CD4-positive, CD25-positive, alpha-beta regulatory T cell (primary cell): ENCODE measurements around the gene SLC25A33. TPM values are rescaled to one million over a fixed set of nuclear protein-coding genes. Genes with fewer than 3 reads are reported as not detected.

Source experiments
- ATAC-seq, 2 donors: fragments of 150-1000 bp; cut with Tn5 transposase; one replicate each; pipeline ENCODE4 v1.10.0; 2021; ENCODE audit warnings: low read depth in 2 of 2, moderate number of reproducible peaks in 2 of 2, moderate library complexity in 1 of 2
- DNase-seq, 3 donors: peaks; one replicate each; pipeline versions ENCODE4 v3.0.0 to v3.0.0-alpha.2; 2012 to 2022; ENCODE audit warnings: mixed read lengths in 1 of 3
- H3K27ac ChIP-seq: one replicate; pipeline ENCODE4 v1.7.0; 2013; ENCODE audit warnings: mild to moderate bottlenecking, low read length; ENCODE audit not compliant: insufficient read depth, poor library complexity, severe bottlenecking
- H3K27me3 ChIP-seq: one replicate; pipeline ENCODE4 v1.7.0; 2013; ENCODE audit warnings: low read length; ENCODE audit not compliant: control insufficient read depth, insufficient read depth
- H3K36me3 ChIP-seq: one replicate; pipeline ENCODE4 v1.7.0; 2013; ENCODE audit warnings: mild to moderate bottlenecking, low read length, moderate library complexity; ENCODE audit not compliant: control insufficient read depth, insufficient read depth
- H3K4me1 ChIP-seq: 2 replicates; pipeline ENCODE4 v1.7.0; 2013; ENCODE audit warnings: mild to moderate bottlenecking, low read length; ENCODE audit not compliant: insufficient read depth, control insufficient read depth, poor library complexity, severe bottlenecking
- H3K4me3 ChIP-seq: one replicate; pipeline ENCODE4 v1.7.0; 2013; ENCODE audit warnings: low read depth, mild to moderate bottlenecking, low read length, moderate library complexity
- H3K9me3 ChIP-seq, 2 experiments: 1 replicate in 1 of 2; 2 replicates in 1 of 2; pipeline ENCODE4 v1.7.0; 2013; ENCODE audit warnings: low read length in 2 of 2, mild to moderate bottlenecking in 1 of 2, moderate library complexity in 1 of 2; ENCODE audit not compliant: control insufficient read depth in 2 of 2
- H3K27ac Mint-ChIP-seq, 3 donors: one replicate each; pipeline ENCODE4 v1.8.0; 2020 to 2022; ENCODE audit warnings: mild to moderate bottlenecking in 3 of 3, mixed read lengths in 3 of 3, moderate library complexity in 2 of 3
- H3K27me3 Mint-ChIP-seq: one replicate; pipeline ENCODE4 v1.8.0; 2022; ENCODE audit warnings: mild to moderate bottlenecking, mixed read lengths
- H3K36me3 Mint-ChIP-seq: one replicate; pipeline ENCODE4 v1.8.0; 2020; ENCODE audit warnings: mixed read lengths
- H3K4me1 Mint-ChIP-seq, 4 donors: one replicate each; pipeline ENCODE4 v1.8.0; 2020 to 2022; ENCODE audit warnings: mixed read lengths in 4 of 4, mild to moderate bottlenecking in 1 of 4
- H3K4me3 Mint-ChIP-seq, 4 donors: one replicate each; pipeline ENCODE4 v1.8.0; 2020 to 2022; ENCODE audit warnings: mild to moderate bottlenecking in 4 of 4, mixed read lengths in 4 of 4, moderate library complexity in 3 of 4
- H3K9me3 Mint-ChIP-seq, 7 donors: one replicate each; pipeline ENCODE4 v1.8.0; 2020 to 2022; ENCODE audit warnings: mixed read lengths in 7 of 7, mild to moderate bottlenecking in 3 of 7, moderate library complexity in 2 of 7
- polyA plus RNA-seq, 4 donors: library from polyadenylated mRNA; unstranded; fragments of 300-500 nt; fragmentation: Illumina TruSeq; gene quantifications; one replicate each; pipeline ENCODE4 v1.2.3, GENCODE V29; 2021
- total RNA-seq: library from RNA; stranded (reverse); gene quantifications from one replicate; pipeline ENCODE4 v1.2.3, GENCODE V29; 2022

Gene SLC25A33
- total RNA-seq: 4.5 TPM
- 1 to 10 TPM; 2.7 to 4.5 (median 3.5) TPM for polyA plus RNA-seq

- Mint-ChIP-seq H3K27ac (peak within 1 kb of the TSS; percentile 14 to 92 (median 89)), H3K27me3 (peaks cover 5% of the 10 kb centered on the region), H3K4me1 (peaks cover 16 to 33% (median 28%) of the 10 kb centered on the region in 4 donors), H3K4me3 (peak within 1 kb of the TSS; percentile 89 to 94 (median 92)), H3K36me3 (peaks cover 4% of the 10 kb centered on the region), H3K9me3 (peaks cover 0 to 1% (median 0%) of the 10 kb centered on the region in 7 donors)
- Histone ChIP-seq H3K27ac (peak within 1 kb of the TSS; percentile 66), H3K4me1 (peaks cover 14% of the 10 kb centered on the region), H3K9me3 (no peaks in the 10 kb centered on the region), H3K4me3 (peak within 1 kb of the TSS; percentile 68), H3K36me3 (no peaks in the 10 kb centered on the region), H3K27me3 (no peaks in the 10 kb centered on the region)
- DNase-seq (peak; percentile 93 to 95 (median 94)), ATAC-seq (peak; percentile 99)
Observed at GRCh38 chr1:9539165-9539828, at the start of gene SLC25A33. Gene SLC25A33 (plus strand): TSS chr1:9539465. CDS start chr1:9539692, 227 bp downstream.

GRCh38 chr1:9490605-9491339 is 48.5 kb upstream of the SLC25A33 start:
- H3K36me3 Mint-ChIP-seq: no peaks in the 10 kb centered on the region
- Histone ChIP-seq H3K4me1 (peaks cover 8% of the 10 kb centered on the region), H3K36me3 (no peaks in the 10 kb centered on the region), H3K27me3 (no peaks in the 10 kb centered on the region), H3K27ac (no peak overlapping the region), H3K9me3 (no peaks in the 10 kb centered on the region), H3K4me3 (no peak overlapping the region)
- peaks cover 33% of the 10 kb centered on the region for H3K27me3 Mint-ChIP-seq
- H3K9me3 Mint-ChIP-seq: peaks cover 0 to 3% (median 0%) of the 10 kb centered on the region in 7 donors
- DNase-seq: peak; percentile 67 to 72 (median 67)
- peaks cover 0 to 4% (median under 1%) of the 10 kb centered on the region in 4 donors for H3K4me1 Mint-ChIP-seq
- peak in 1 of 2 donors; percentile 67 for ATAC-seq
- H3K27ac Mint-ChIP-seq: no peak overlapping the region
- no peak overlapping the region for H3K4me3 Mint-ChIP-seq

GRCh38 chr1:9493326-9493725 is 45.9 kb upstream of the SLC25A33 start:
- Histone ChIP-seq H3K27ac (no peak overlapping the region), H3K9me3 (no peaks in the 10 kb centered on the region), H3K36me3 (no peaks in the 10 kb centered on the region), H3K4me1 (peaks cover 8% of the 10 kb centered on the region), H3K27me3 (no peaks in the 10 kb centered on the region), H3K4me3 (no peak overlapping the region)
- H3K4me3 Mint-ChIP-seq: no peak overlapping the region
- peaks cover 18% of the 10 kb centered on the region for H3K27me3 Mint-ChIP-seq
- H3K9me3 Mint-ChIP-seq: peaks cover 0 to 3% (median 0%) of the 10 kb centered on the region in 7 donors
- H3K27ac Mint-ChIP-seq: no peak overlapping the region
- ATAC-seq: no peak
- no peaks in the 10 kb centered on the region for H3K36me3 Mint-ChIP-seq
- no peak for DNase-seq
- peaks cover 0 to 6% (median 1%) of the 10 kb centered on the region in 4 donors for H3K4me1 Mint-ChIP-seq

- H3K36me3 Mint-ChIP-seq: no peaks in the 10 kb centered on the region
- Histone ChIP-seq H3K4me3 (peak overlapping the region; percentile 37), H3K27me3 (no peaks in the 10 kb centered on the region), H3K27ac (no peak overlapping the region), H3K9me3 (no peaks in the 10 kb centered on the region), H3K4me1 (peaks cover 8% of the 10 kb centered on the region), H3K36me3 (no peaks in the 10 kb centered on the region)
- peaks cover 24% of the 10 kb centered on the region for H3K27me3 Mint-ChIP-seq
- H3K27ac Mint-ChIP-seq: no peak overlapping the region
- peaks cover 0 to 6% (median 1%) of the 10 kb centered on the region in 4 donors for H3K4me1 Mint-ChIP-seq
- DNase-seq (peak; percentile 48 to 73 (median 63)), ATAC-seq (peak; percentile 73 to 76)
- H3K4me3 Mint-ChIP-seq: peak overlapping the region in 3 of 4 donors; percentile 46 to 63 (median 58)
- H3K9me3 Mint-ChIP-seq: peaks cover 0 to 2% (median 0%) of the 10 kb centered on the region in 7 donors
Observed at GRCh38 chr1:9494936-9495758, 44.1 kb upstream of the SLC25A33 start.

- H3K36me3 ChIP-seq: no peaks in the 10 kb centered on the region
Observed at GRCh38 chr1:9495854-9496374, 43.4 kb upstream of the SLC25A33 start.

GRCh38 chr1:9500756-9501754 is 38.2 kb upstream of the SLC25A33 start:
- Histone ChIP-seq H3K9me3 (no peaks in the 10 kb centered on the region), H3K27me3 (no peaks in the 10 kb centered on the region), H3K36me3 (no peaks in the 10 kb centered on the region), H3K4me1 (no peaks in the 10 kb centered on the region), H3K27ac (no peak overlapping the region), H3K4me3 (no peak overlapping the region)
- Mint-ChIP-seq H3K36me3 (no peaks in the 10 kb centered on the region), H3K4me3 (no peak overlapping the region), H3K9me3 (peaks cover 0 to 2% (median 0%) of the 10 kb centered on the region in 7 donors), H3K27me3 (peaks cover 28% of the 10 kb centered on the region), H3K4me1 (no peaks in the 10 kb centered on the region), H3K27ac (no peak overlapping the region)
- ATAC-seq (no peak), DNase-seq (no peak)

More at GRCh38 chr1:9495854-9496374, 43.4 kb upstream of the SLC25A33 start:
- H3K4me3 Mint-ChIP-seq: peak overlapping the region in 2 of 4 donors; percentile 46 to 63
- no peaks in the 10 kb centered on the region for H3K36me3 Mint-ChIP-seq
- H3K27me3 ChIP-seq: no peaks in the 10 kb centered on the region
- H3K27ac Mint-ChIP-seq: no peak overlapping the region
- ATAC-seq (no peak), DNase-seq (no peak)
- no peak overlapping the region for H3K27ac ChIP-seq
- H3K4me3 ChIP-seq: no peak overlapping the region
- H3K9me3 ChIP-seq: no peaks in the 10 kb centered on the region
- peaks cover 8% of the 10 kb centered on the region for H3K4me1 ChIP-seq
- H3K4me1 Mint-ChIP-seq: peaks cover 0 to 6% (median 1%) of the 10 kb centered on the region in 4 donors
- peaks cover 0 to 2% (median 0%) of the 10 kb centered on the region in 7 donors for H3K9me3 Mint-ChIP-seq
- peaks cover 32% of the 10 kb centered on the region for H3K27me3 Mint-ChIP-seq
